Activated naive CD4-positive, alpha-beta T cell treated with anti-CD3 and anti-CD28 coated beads, Interleukin-2, amount 50 U/mL, for 24 hours (primary cell): Measurements from ENCODE around the gene YEATS4.

ENCODE experiments used
- H3K27ac Mint-ChIP-seq: one replicate; pipeline ENCODE4 v1.8.0; 2021; ENCODE audit warnings: mild to moderate bottlenecking, mixed read lengths
- H3K27me3 Mint-ChIP-seq: one replicate; pipeline ENCODE4 v1.8.0; 2021; ENCODE audit warnings: mixed read lengths
- H3K36me3 Mint-ChIP-seq: one replicate; pipeline ENCODE4 v1.8.0; 2021; ENCODE audit warnings: mixed read lengths
- H3K4me1 Mint-ChIP-seq: one replicate; pipeline ENCODE4 v1.8.0; 2021; ENCODE audit warnings: mixed read lengths
- H3K4me3 Mint-ChIP-seq: one replicate; pipeline ENCODE4 v1.8.0; 2021; ENCODE audit warnings: mild to moderate bottlenecking, mixed read lengths
- H3K9me3 Mint-ChIP-seq: one replicate; pipeline ENCODE4 v1.8.0; 2021; ENCODE audit warnings: mixed read lengths

Gene YEATS4

DNA sequence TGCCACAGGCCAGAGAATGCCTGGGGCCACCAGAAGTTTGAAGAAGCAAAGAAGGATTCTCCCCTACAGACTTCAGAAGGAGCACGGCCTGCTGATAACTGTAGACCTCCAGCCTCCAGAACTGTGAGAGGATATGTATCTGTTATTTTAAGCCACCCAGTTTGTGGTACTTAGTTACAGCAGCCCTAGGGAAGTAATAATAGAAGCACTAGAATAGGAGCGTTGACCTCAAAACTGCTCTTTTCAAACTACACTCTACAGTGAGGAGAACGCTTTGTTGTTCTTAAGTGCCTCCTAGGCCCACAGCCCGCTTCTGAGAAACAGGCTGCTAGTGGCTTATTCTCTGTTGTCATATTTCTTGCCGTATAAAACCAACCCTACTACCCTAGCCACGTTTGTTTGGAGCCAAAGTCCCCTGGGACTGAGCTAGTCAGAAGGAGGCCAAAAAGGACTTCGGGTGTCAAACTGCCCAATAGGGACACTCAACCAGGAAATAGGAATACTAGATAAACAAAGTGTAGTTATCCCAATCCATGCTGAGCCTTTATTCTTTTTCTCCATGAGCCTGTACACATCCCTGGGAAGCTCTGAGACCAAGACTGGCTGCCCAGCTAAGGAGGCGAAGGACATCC is 72.2 kb downstream of the YEATS4 start:
- Mint-ChIP-seq H3K4me1 (no peaks in the 10 kb centered on the region), H3K27ac (no peak overlapping the region), H3K9me3 (no peaks in the 10 kb centered on the region), H3K27me3 (no peaks in the 10 kb centered on the region), H3K36me3 (no peaks in the 10 kb centered on the region), H3K4me3 (no peak overlapping the region)

DNA sequence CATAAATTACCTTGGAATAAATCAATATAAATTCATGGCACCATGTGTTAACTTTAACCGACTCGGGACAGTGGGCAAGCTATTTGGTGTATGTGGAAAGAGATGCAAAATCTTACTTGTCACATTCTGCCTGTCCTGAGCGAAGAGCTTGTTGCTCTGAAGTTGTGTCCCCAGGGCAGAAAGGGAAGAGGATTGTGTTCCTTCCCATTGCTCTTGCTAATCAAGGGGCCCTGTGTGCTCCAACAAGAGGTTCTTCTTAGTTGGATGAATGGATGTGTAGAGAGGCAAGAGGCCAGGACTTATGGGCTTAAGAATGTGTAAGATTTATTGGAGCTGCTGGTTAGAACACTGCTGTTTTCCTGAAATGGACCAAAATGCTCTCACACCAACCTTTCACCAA is 74.1 kb downstream of the YEATS4 start:
- Mint-ChIP-seq H3K4me1 (no peaks in the 10 kb centered on the region), H3K27ac (no peak overlapping the region), H3K27me3 (no peaks in the 10 kb centered on the region), H3K36me3 (no peaks in the 10 kb centered on the region), H3K4me3 (no peak overlapping the region), H3K9me3 (no peaks in the 10 kb centered on the region)

GRCh38 chr12:69435644-69436043 is 76.1 kb downstream of the YEATS4 start:
- no peaks in the 10 kb centered on the region for H3K36me3 Mint-ChIP-seq
- no peaks in the 10 kb centered on the region for H3K27me3 Mint-ChIP-seq
- H3K4me1 Mint-ChIP-seq, result no peaks in the 10 kb centered on the region
- no peak overlapping the region for H3K27ac Mint-ChIP-seq
- no peaks in the 10 kb centered on the region for H3K9me3 Mint-ChIP-seq
- H3K4me3 Mint-ChIP-seq, result no peak overlapping the region

DNA sequence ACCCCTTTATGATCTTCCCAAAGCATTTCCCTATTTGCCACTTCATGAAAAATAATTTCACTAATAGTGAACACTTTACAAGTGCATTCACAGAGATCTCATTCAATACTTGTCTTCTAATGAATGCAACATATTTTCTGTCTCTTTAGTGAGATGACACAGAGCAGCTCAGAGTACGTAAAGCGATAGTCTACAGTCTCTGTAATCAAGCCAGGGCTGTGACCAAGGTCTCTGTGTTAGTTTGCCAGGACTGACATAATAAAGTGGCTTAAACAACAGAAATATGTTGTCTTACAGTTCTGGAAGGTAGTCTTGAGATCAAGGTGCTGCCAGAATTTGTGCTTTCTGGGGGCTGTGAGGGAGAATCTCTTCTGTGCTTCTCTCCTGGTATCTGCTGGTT is 77.5 kb downstream of the YEATS4 start:
- H3K27ac Mint-ChIP-seq, result no peak overlapping the region
- H3K4me1 Mint-ChIP-seq, result no peaks in the 10 kb centered on the region
- no peak overlapping the region for H3K4me3 Mint-ChIP-seq
- H3K36me3 Mint-ChIP-seq, result no peaks in the 10 kb centered on the region
- no peaks in the 10 kb centered on the region for H3K27me3 Mint-ChIP-seq
- no peaks in the 10 kb centered on the region for H3K9me3 Mint-ChIP-seq

GRCh38 chr12:69438539-69438938 is 79.0 kb downstream of the YEATS4 start:
- no peaks in the 10 kb centered on the region for H3K4me1 Mint-ChIP-seq
- no peak overlapping the region for H3K4me3 Mint-ChIP-seq
- no peaks in the 10 kb centered on the region for H3K36me3 Mint-ChIP-seq
- H3K9me3 Mint-ChIP-seq, result no peaks in the 10 kb centered on the region
- no peaks in the 10 kb centered on the region for H3K27me3 Mint-ChIP-seq
- no peak overlapping the region for H3K27ac Mint-ChIP-seq

DNA sequence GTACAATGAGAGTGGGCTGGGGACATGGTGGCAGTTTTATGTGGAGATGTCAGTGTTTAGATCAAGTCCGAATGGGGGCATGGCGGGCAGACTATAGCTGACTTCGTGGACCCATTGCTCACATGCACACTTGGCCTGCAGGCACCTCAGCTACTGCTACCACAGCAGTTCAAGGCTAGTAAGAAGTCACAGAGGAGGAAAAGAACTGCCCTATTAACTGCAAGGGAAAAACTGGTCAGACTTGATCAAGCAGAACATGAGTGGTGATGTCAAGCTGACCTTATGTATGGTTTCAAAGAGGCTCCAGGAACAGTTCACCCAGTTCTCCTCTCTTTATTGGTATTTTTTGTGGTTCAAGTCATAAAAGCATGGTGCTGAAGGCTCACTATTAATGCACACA is 80.5 kb downstream of the YEATS4 start:
- peaks cover 2% of the 10 kb centered on the region for H3K27me3 Mint-ChIP-seq
- no peaks in the 10 kb centered on the region for H3K9me3 Mint-ChIP-seq
- no peak overlapping the region for H3K4me3 Mint-ChIP-seq
- no peaks in the 10 kb centered on the region for H3K36me3 Mint-ChIP-seq
- H3K27ac Mint-ChIP-seq, result no peak overlapping the region
- no peaks in the 10 kb centered on the region for H3K4me1 Mint-ChIP-seq
